ENCODE results near the gene DPPA5. TPM values are rescaled to one million over a fixed set of nuclear protein-coding genes. Genes with fewer than 3 reads are reported as not detected.

Gene DPPA5
- total RNA-seq, 1 experiment from 2014 or later = 0.97 TPM

Other genes with a start within 250 kb of the DPPA5 start
- 0.28 TPM in 1 of 2 replicates, not detected in the other for gene KHDC1L, start 128.8 kb downstream of the DPPA5 start, total RNA-seq (2014; rRNA removed; shearing (Covaris generic))
- gene KHDC1, start 91.1 kb downstream of the DPPA5 start, total RNA-seq (2014; rRNA removed; shearing (Covaris generic)) = 3.3 and 4.5 TPM in 2 replicates
- gene KHDC3L, start 8.4 kb upstream of the DPPA5 start, total RNA-seq (2014; rRNA removed; shearing (Covaris generic)) = 0.87 TPM in 1 of 2 replicates, not detected in the other
- gene OOEP, start 15.6 kb upstream of the DPPA5 start, total RNA-seq (2014; rRNA removed; shearing (Covaris generic)) = not detected in 2 replicates
- 0.07 and 0.15 TPM in 2 replicates for gene DDX43, start 40.6 kb upstream of the DPPA5 start, total RNA-seq (2014; rRNA removed; shearing (Covaris generic))
- gene CGAS, start 98.0 kb upstream of the DPPA5 start, total RNA-seq (2014; rRNA removed; shearing (Covaris generic)) = 0.55 and 0.76 TPM in 2 replicates
- 50.9 and 58.9 TPM in 2 replicates for gene MTO1, start 107.5 kb upstream of the DPPA5 start, total RNA-seq (2014; rRNA removed; shearing (Covaris generic))
- 12,173 and 12,318 TPM in 2 replicates for gene EEF1A1, start 166.8 kb upstream of the DPPA5 start, total RNA-seq (2014; rRNA removed; shearing (Covaris generic))

Data from H7 (cell line).